ENCODE results near the gene TMEM50B.
"Not testable (repeated sequence)": the region's sequence is repeated elsewhere in the genome, so short reads cannot be mapped to it uniquely, and the experiment has no call there.

Gene TMEM50B

GRCh38 chr21:33470701-33471100, 9.1 kb downstream of the TMEM50B start:
- DNase-seq (ENCODE audit: low read depth in 1 of 2, low spot score in 1 of 2) = no peak
- Histone ChIP-seq H3K27ac (replicated peaks) (no peak overlapping the region), H3K27me3 (ENCODE audit: insufficient read depth, poor library complexity, severe bottlenecking) (no peaks in the 10 kb centered on the region), H3K4me3 (replicated peaks; ENCODE audit: insufficient read depth, low read length) (no peak overlapping the region)
- TF ChIP-seq, protein P1, sequence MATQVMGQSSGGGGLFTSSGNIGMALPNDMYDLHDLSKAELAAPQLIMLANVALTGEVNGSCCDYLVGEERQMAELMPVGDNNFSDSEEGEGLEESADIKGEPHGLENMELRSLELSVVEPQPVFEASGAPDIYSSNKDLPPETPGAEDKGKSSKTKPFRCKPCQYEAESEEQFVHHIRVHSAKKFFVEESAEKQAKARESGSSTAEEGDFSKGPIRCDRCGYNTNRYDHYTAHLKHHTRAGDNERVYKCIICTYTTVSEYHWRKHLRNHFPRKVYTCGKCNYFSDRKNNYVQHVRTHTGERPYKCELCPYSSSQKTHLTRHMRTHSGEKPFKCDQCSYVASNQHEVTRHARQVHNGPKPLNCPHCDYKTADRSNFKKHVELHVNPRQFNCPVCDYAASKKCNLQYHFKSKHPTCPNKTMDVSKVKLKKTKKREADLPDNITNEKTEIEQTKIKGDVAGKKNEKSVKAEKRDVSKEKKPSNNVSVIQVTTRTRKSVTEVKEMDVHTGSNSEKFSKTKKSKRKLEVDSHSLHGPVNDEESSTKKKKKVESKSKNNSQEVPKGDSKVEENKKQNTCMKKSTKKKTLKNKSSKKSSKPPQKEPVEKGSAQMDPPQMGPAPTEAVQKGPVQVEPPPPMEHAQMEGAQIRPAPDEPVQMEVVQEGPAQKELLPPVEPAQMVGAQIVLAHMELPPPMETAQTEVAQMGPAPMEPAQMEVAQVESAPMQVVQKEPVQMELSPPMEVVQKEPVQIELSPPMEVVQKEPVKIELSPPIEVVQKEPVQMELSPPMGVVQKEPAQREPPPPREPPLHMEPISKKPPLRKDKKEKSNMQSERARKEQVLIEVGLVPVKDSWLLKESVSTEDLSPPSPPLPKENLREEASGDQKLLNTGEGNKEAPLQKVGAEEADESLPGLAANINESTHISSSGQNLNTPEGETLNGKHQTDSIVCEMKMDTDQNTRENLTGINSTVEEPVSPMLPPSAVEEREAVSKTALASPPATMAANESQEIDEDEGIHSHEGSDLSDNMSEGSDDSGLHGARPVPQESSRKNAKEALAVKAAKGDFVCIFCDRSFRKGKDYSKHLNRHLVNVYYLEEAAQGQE (IDR thresholded peaks at IDR 0.05; ENCODE audit: insufficient replicate concordance, low read depth) = no peak

DNA sequence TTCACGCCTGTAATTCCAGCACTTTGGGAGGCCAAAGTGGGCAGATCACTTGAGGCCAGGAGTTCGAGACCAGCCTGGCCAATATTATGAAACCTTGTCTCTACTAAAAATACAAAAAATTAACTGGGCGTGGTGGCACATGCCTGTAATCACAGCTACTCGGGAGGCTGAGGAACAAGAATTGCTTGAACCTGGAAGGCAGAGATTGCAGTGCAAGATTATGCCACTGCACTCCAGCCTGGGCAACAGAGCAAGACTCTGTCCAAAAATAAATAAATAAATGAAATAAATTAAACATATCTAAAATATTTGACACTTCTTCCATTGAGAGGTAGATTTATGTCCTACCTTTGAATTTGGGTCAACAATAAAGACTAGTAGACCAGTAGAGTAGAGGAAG, 10.6 kb downstream of the TMEM50B start:
- not testable (repeated sequence) for H3K27ac ChIP-seq (replicated peaks); H3K4me3 ChIP-seq (replicated peaks; ENCODE audit: insufficient read depth, low read length); H3K27me3 ChIP-seq (ENCODE audit: insufficient read depth, poor library complexity, severe bottlenecking); DNase-seq (ENCODE audit: low read depth in 1 of 2, low spot score in 1 of 2)

- no peak overlapping the region for H3K27ac ChIP-seq (replicated peaks)
- no peak for TF ChIP-seq SPI1 (IDR thresholded peaks at IDR 0.05; ENCODE audit: borderline replicate concordance, low read depth)
- TF ChIP-seq, protein P1 (IDR thresholded peaks at IDR 0.05; ENCODE audit: insufficient replicate concordance, low read depth) = no peak
- no peak for TF ChIP-seq POLR2AphosphoS5 (IDR thresholded peaks at IDR 0.05; ENCODE audit: low read depth)
These were observed 18.1 kb downstream of the TMEM50B start for GRCh38 chr21:33461538-33462250.

GRCh38 chr21:33458861-33459260, 20.9 kb downstream of the TMEM50B start:
- no peak overlapping the region for H3K4me3 ChIP-seq (replicated peaks; ENCODE audit: insufficient read depth, low read length)
- H3K27me3 ChIP-seq (ENCODE audit: insufficient read depth, poor library complexity, severe bottlenecking) = no peaks in the 10 kb centered on the region
- DNase-seq (ENCODE audit: low read depth in 1 of 2, low spot score in 1 of 2) = no peak
- H3K27ac ChIP-seq (replicated peaks) = no peak overlapping the region
- TF ChIP-seq CTCF (IDR thresholded peaks at IDR 0.05; ENCODE audit: insufficient read depth, low read length) = no peak
- TF ChIP-seq SPI1 (IDR thresholded peaks at IDR 0.05; ENCODE audit: borderline replicate concordance, low read depth) = no peak
- TF ChIP-seq GABPA (IDR thresholded peaks at IDR 0.05; ENCODE audit: low read depth) = no peak
- TF ChIP-seq POLR2AphosphoS5 (IDR thresholded peaks at IDR 0.05; ENCODE audit: low read depth) = no peak
- TF ChIP-seq, protein P1 (IDR thresholded peaks at IDR 0.05; ENCODE audit: insufficient replicate concordance, low read depth) = no peak

More at GRCh38 chr21:33461538-33462250, 18.1 kb downstream of the TMEM50B start:
- no peak overlapping the region for H3K4me3 ChIP-seq (replicated peaks; ENCODE audit: insufficient read depth, low read length)
- H3K27me3 ChIP-seq (ENCODE audit: insufficient read depth, poor library complexity, severe bottlenecking) = no peaks in the 10 kb centered on the region
- no peak for DNase-seq (ENCODE audit: low read depth in 1 of 2, low spot score in 1 of 2)
